HG03432 (cell line): ENCODE measurements around the gene WDPCP.
"Not testable (repeated sequence)": the region's sequence is repeated elsewhere in the genome, so short reads cannot be mapped to it uniquely, and the experiment has no call there.

Experiments
- ATAC-seq: cut with Tn5 transposase; IDR thresholded peaks from one replicate; pipeline ENCODE4 v1.9.1; 2021; ENCODE audit warnings: mild to moderate bottlenecking, moderate library complexity; ENCODE audit not compliant: unreplicated experiment

The WDPCP gene

GRCh38 chr2:63544017-63544627 lies 44.2 kb downstream of the WDPCP start:
- ATAC-seq = peak; percentile 47

GRCh38 chr2:63539416-63540162 lies 48.7 kb downstream of the WDPCP start:
- no peak for ATAC-seq

- no peak for ATAC-seq
Measured at GRCh38 chr2:63538390-63538789, 49.9 kb downstream of the WDPCP start.

GRCh38 chr2:63537306-63537705 lies 51.0 kb downstream of the WDPCP start:
- ATAC-seq = no peak

- no peak for ATAC-seq
Measured at GRCh38 chr2:63530704-63531279, 57.5 kb downstream of the WDPCP start.

GRCh38 chr2:63525905-63526304 lies 62.4 kb downstream of the WDPCP start:
- ATAC-seq = no peak

- no peak for ATAC-seq
Measured at GRCh38 chr2:63522950-63523349, 65.3 kb downstream of the WDPCP start.

GRCh38 chr2:63520793-63521192 lies 67.5 kb downstream of the WDPCP start:
- no peak for ATAC-seq

GRCh38 chr2:63514781-63515180 lies 73.5 kb downstream of the WDPCP start:
- ATAC-seq = no peak

GRCh38 chr2:63514237-63514716 lies 74.0 kb downstream of the WDPCP start:
- ATAC-seq = no peak

GRCh38 chr2:63506320-63506719 lies 82.0 kb downstream of the WDPCP start:
- no peak for ATAC-seq

GRCh38 chr2:63503818-63504217 lies 84.5 kb downstream of the WDPCP start:
- ATAC-seq = no peak

GRCh38 chr2:63500398-63500797 lies 87.9 kb downstream of the WDPCP start:
- no peak for ATAC-seq

- ATAC-seq = no peak
Measured at GRCh38 chr2:63497576-63497975, 90.7 kb downstream of the WDPCP start.

- ATAC-seq = no peak
Measured at GRCh38 chr2:63494968-63495367, 93.3 kb downstream of the WDPCP start.

GRCh38 chr2:63494100-63494499 lies 94.2 kb downstream of the WDPCP start:
- no peak for ATAC-seq

GRCh38 chr2:63488118-63488713 lies 100.1 kb downstream of the WDPCP start:
- ATAC-seq = no peak

GRCh38 chr2:63486861-63487290 lies 101.4 kb downstream of the WDPCP start:
- ATAC-seq = no peak

- no peak for ATAC-seq
Measured at GRCh38 chr2:63484901-63485300, 103.4 kb downstream of the WDPCP start.

GRCh38 chr2:63484481-63484880 lies 103.8 kb downstream of the WDPCP start:
- ATAC-seq = no peak

- no peak for ATAC-seq
Measured at GRCh38 chr2:63477686-63478085, 110.6 kb downstream of the WDPCP start.

GRCh38 chr2:63469313-63469712 lies 119.0 kb downstream of the WDPCP start:
- ATAC-seq = not testable (repeated sequence)
